HG02763 (cell line): ENCODE measurements around the gene PPP5C.
"Not testable (repeated sequence)": the region's sequence is repeated elsewhere in the genome, so short reads cannot be mapped to it uniquely, and the experiment has no call there.

ENCODE experiments used
- ATAC-seq: cut with Tn5 transposase; IDR thresholded peaks from one replicate; pipeline ENCODE4 v1.9.1; 2021; ENCODE audit warnings: mild to moderate bottlenecking, moderate library complexity; ENCODE audit not compliant: unreplicated experiment

Gene PPP5C

DNA sequence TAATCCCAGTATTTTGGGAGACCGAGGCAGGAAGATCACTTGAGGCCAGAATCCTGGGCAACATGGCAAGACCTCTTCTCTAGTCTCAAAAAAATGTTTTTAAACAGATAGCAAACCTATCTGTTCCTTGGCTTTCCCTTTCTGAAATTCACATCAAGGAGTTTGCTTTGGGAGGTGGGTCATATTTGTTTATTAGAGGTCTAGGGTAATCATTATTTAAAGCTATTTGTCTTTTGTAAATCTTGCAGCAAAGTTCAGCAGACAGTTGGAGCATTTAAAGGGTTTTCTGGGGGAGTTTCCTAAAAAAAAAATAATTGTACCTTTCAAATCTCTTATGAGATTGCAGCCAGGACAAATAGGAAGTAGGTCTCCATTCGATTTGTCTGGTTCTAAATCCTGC, 17.5 kb downstream of the PPP5C start:
- ATAC-seq = no peak

DNA sequence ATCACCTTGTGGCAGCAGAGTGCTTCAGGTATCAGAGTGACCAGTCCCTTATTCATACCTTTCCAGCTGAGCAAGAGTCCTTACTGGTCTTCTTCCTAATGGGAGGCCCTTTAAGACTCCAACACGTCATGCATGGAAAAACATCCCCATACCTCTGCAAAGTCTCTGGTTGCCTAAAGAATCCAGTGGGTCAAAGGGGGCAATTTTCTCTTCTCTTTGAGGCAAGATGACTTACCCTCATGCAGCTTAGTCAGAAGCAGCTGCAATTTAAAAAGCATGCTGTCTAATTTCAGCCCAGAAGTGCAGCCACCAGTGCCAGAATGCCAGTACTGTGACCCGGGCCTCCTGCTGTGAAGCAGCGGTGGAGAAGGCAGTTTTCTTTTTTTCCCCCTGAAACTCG, 18.7 kb downstream of the PPP5C start:
- ATAC-seq = no peak

DNA sequence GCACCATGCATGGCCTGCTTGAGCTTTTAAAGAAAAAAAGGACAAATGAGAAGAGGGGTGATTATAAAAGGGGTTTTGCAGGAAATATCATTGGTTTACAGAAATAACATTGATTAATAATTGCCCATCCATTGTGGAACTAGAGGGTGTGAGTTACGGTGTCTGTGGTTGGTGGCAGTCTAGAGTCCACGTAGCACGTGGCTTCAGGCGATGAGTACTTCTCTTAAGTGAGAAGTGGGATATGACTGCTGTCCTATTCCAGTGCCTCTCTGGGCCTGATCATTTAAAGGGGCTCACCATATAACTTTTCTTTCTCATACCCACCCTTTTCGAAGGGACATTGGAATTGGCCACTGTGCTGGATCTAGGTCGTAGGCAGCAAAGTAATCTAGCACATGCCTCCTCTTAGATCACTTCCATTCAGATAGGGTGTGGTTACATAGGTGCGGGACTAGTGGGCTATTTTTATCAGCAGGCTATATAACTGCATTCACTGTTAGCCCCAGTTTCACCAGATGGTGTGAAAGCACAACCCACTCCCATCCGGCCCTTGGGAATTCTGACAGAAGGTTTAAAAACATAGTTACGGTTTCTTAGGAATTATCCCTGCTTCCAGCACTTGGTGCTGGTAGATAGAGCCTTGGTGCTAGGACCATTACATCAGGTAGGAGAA, 19.9 kb downstream of the PPP5C start:
- ATAC-seq = no peak

DNA sequence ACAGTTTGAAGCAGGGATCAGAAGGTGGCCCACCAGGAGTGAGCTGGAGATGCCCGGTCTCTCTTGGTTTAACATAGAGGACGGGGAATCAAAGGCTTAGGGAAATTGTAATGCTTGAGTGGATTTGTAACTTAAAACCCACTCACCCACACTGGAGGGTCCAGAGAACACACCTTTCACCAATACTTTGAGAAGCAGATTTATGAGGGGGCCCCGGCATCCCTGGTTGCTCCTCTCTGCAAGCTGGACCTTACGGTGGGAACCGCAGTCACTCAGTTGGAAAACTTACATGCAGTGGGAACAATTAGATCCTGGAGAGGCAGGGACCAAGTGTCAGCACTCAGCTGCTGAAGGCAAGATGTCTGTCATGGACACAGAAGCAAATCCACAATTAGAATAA, 20.5 kb downstream of the PPP5C start:
- no peak for ATAC-seq

GRCh38 chr19:46368116-46368515, 21.2 kb downstream of the PPP5C start:
- ATAC-seq = no peak

- no peak for ATAC-seq
These were observed 22.9 kb downstream of the PPP5C start for GRCh38 chr19:46369817-46370216.

- no peak for ATAC-seq
These were observed 24.5 kb downstream of the PPP5C start for GRCh38 chr19:46371371-46371901.

- ATAC-seq = no peak
These were observed 26.1 kb downstream of the PPP5C start for GRCh38 chr19:46372901-46373490.

DNA sequence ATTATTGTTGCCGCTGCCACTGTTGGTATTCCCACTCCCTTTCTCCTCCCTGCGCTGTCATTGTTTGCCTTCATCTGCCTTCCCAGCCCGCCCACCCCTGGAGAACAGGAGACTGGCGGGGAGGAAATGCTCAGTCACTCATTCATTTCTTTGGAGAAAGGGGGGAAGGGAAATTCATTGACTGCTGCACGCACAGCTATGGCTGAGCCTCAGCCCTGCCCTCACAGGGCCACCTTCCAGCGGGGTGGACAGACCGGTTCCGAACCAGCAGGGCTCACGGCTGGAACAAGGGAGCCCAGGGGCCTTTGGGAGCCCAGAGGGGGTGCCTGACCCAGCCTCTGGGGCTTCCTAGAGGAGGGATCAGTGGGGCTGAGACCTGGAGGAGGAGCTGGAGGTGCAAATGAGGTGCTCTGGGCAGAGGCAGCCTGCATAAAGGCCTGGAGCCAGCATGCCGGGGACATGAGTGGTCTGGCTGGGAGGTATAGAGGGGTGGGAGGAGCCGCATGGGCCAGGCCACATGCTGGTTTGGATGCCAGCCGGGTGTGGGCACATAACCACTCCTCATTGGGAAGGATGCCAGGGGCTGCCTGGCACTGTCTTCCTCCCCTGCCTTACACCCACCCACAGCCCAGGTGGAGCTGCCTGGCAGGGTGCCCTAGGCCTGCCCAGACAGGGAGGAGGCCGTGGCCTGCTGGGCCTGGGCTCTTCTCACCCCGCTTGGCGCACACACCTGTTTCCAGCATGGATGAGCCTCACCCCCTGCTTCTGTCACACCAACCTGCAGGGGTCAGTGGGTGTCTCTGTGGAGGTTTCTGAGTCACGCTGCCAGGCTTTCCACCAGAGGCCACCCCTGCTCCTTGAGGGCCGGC, 26.8 kb downstream of the PPP5C start:
- no peak for ATAC-seq

GRCh38 chr19:46374536-46375475, 27.9 kb downstream of the PPP5C start:
- ATAC-seq = no peak

- ATAC-seq = not testable (repeated sequence)
These were observed 28.7 kb downstream of the PPP5C start for GRCh38 chr19:46375476-46376067.

GRCh38 chr19:46376241-46377153, 29.6 kb downstream of the PPP5C start:
- no peak for ATAC-seq

DNA sequence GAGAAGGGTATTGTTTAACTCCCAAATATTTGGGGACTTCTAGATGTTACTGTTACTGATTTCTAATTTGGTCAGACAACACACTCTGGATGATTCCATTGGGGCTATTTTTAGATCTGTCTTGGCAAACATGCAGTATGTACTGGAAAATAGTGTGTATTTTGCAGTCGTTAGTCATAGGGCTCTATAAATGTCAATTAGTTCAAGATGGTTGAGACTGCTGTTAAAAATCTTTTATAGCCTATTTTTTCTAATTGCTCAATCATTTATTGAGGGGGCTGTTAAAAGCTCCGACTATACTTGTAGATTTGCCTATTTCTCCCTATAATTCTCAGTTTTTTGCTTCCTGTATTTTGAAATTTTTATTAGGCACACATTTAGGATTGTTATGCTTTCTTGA, 31.4 kb downstream of the PPP5C start:
- ATAC-seq = no peak

GRCh38 chr19:46380690-46381089, 33.8 kb downstream of the PPP5C start:
- no peak for ATAC-seq

DNA sequence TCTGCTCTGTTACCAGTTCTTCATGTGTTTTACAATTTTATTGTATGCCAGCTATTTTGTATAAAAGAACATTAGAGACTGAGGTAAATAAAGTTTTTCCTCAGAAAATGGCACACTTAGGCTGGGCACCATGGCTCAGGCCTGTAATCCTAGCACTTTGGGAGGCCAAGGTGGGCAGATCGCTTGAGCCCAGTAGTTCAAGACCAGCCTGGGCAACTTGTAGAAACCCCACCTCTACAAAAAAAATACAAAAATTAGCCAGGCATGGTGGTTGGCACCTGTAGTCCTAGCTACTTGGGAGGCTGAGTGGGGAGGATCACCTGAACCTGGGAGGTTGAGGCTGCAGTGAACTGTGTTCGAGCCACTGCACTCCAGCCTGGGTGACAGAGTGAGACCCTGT, 34.5 kb downstream of the PPP5C start:
- no peak for ATAC-seq

DNA sequence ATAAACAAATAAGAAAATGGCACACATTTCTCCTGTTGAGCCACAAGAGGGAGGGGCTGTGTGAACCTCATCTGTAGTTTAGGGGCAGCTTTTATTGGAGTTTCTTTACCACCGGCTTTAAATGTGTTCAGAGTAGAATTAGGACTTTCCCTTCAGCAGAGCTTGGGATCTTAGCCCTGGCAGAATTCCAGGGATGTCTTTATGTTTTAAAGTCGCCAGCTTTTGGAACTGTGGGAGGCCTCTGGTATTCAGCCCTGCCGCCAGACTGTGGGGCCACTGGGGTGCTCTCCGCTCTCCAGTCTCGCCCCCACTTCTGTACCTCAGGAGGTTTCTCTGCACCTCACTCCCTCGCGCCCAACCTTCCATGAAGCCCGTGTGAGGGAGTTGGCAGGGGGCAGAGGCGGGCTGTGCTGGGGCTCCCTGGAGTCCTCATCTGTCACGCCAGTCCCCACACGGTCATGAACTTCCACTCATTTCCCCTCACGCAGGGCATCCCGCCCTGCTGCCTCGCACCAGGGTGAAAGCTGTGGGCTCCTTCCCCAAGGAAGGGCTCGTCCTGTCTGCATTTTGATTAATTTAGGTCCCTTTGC, 35.0 kb downstream of the PPP5C start:
- ATAC-seq = no peak

DNA sequence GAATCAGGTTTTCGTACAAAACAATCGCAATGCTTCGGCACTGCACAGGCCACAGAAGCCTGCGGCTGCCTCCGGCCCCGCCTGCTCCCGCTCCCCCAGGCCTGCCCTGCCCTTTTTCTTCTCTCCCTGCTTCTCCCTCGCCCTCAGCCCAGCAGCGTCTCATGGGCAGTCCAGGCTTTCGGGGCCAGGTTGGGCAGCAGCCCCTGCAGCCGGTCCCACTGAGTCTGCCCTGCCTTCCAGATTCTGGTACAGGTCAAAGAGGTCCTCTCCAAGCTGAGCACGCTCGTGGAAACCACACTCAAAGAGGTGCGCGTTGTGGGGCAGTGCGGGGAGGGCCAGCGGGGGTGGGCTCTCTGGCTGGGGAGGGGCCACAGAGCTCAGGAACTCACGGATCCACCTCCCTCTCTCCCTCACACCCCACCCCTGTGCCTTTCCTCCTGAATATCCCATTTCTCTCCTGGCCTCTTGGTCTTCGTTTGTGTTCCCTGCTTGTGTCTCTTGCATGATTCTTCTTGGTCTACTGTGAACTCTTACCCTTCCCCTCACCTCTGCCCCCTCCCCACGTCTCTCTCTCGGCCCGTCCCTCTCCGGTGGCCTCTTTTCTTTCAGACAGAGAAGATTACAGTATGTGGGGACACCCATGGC, 36.4 kb downstream of the PPP5C start:
- no peak for ATAC-seq

- no peak for ATAC-seq
These were observed 37.0 kb downstream of the PPP5C start for GRCh38 chr19:46383846-46384245.
